ENCODE results near the gene PAX5.

PAX5 gene

GRCh38 chr9:36853233-36853632 lies 180.8 kb downstream of the PAX5 start:
- Histone ChIP-seq H3K27ac (no peak overlapping the region), H3K4me3 (no peak overlapping the region)

GRCh38 chr9:36849943-36850342 lies 184.1 kb downstream of the PAX5 start:
- no peak overlapping the region for H3K27ac ChIP-seq
- H3K4me3 ChIP-seq = no peak overlapping the region

- no peak overlapping the region for H3K4me3 ChIP-seq
- H3K27ac ChIP-seq = no peak overlapping the region
These were observed 185.1 kb downstream of the PAX5 start for GRCh38 chr9:36848946-36849345.

- H3K4me3 ChIP-seq = no peak overlapping the region
These were observed 186.0 kb downstream of the PAX5 start for GRCh38 chr9:36847781-36848673.

GRCh38 chr9:36846621-36847020 lies 187.4 kb downstream of the PAX5 start:
- no peak overlapping the region for H3K27ac ChIP-seq
- no peak overlapping the region for H3K4me3 ChIP-seq

More at GRCh38 chr9:36847781-36848673, 186.0 kb downstream of the PAX5 start:
- H3K27ac ChIP-seq = no peak overlapping the region

- Histone ChIP-seq H3K27ac (no peak overlapping the region), H3K4me3 (no peak overlapping the region)
These were observed 188.2 kb downstream of the PAX5 start for GRCh38 chr9:36845844-36846243.

GRCh38 chr9:36844961-36845360 lies 189.1 kb downstream of the PAX5 start:
- Histone ChIP-seq H3K27ac (no peak overlapping the region), H3K4me3 (no peak overlapping the region)

GRCh38 chr9:36843964-36844363 lies 190.1 kb downstream of the PAX5 start:
- no peak overlapping the region for H3K27ac ChIP-seq
- no peak overlapping the region for H3K4me3 ChIP-seq

GRCh38 chr9:36842560-36843530 lies 191.2 kb downstream of the PAX5 start:
- Histone ChIP-seq H3K4me3 (no peak overlapping the region), H3K27ac (no peak overlapping the region)

GRCh38 chr9:36840898-36841536 lies 193.1 kb downstream of the PAX5 start:
- Histone ChIP-seq H3K4me3 (no peak overlapping the region), H3K27ac (no peak overlapping the region)

GRCh38 chr9:36839131-36839885 lies 194.8 kb downstream of the PAX5 start:
- H3K4me3 ChIP-seq = no peak overlapping the region
- no peak overlapping the region for H3K27ac ChIP-seq

- H3K27ac ChIP-seq = no peak overlapping the region
- H3K4me3 ChIP-seq = no peak overlapping the region
These were observed 196.3 kb downstream of the PAX5 start for GRCh38 chr9:36837431-36838405.

GRCh38 chr9:36836486-36836885 lies 197.6 kb downstream of the PAX5 start:
- H3K27ac ChIP-seq = no peak overlapping the region
- no peak overlapping the region for H3K4me3 ChIP-seq

- H3K27ac ChIP-seq = no peak overlapping the region
- H3K4me3 ChIP-seq = no peak overlapping the region
These were observed 198.6 kb downstream of the PAX5 start for GRCh38 chr9:36835271-36835996.

- no peak overlapping the region for H3K4me3 ChIP-seq
These were observed 199.3 kb downstream of the PAX5 start for GRCh38 chr9:36834736-36835135.

GRCh38 chr9:36833954-36834353 lies 200.1 kb downstream of the PAX5 start:
- Histone ChIP-seq H3K27ac (no peak overlapping the region), H3K4me3 (no peak overlapping the region)

More at GRCh38 chr9:36834736-36835135, 199.3 kb downstream of the PAX5 start:
- H3K27ac ChIP-seq = no peak overlapping the region

GRCh38 chr9:36832164-36832795 lies 201.8 kb downstream of the PAX5 start:
- Histone ChIP-seq H3K4me3 (no peak overlapping the region), H3K27ac (no peak overlapping the region)
